Stimulated activated CD4-positive, alpha-beta T cell treated with anti-CD3 and anti-CD28 coated beads, TNF-alpha, amount 100 ng/mL, for 1 hour (primary cell): ENCODE results near the gene CBX7.
"Not testable (repeated sequence)": the region's sequence is repeated elsewhere in the genome, so short reads cannot be mapped to it uniquely, and the experiment has no call there.

ENCODE experiments used
- DNase-seq, 3 donors: peaks; one replicate each; pipeline ENCODE4 v3.0.0-alpha.2; 2020; ENCODE audit warnings: low read depth in 3 of 3, low spot score in 1 of 3

Gene CBX7

GRCh38 chr22:39174498-39175352 lies 22.2 kb upstream of the CBX7 start:
- peak in 2 of 3 donors; percentile 30 to 54 for DNase-seq

GRCh38 chr22:39173787-39174497 lies 21.5 kb upstream of the CBX7 start:
- no peak for DNase-seq

- no peak for DNase-seq
These were observed 20.7 kb upstream of the CBX7 start for GRCh38 chr22:39173050-39173706.

- not testable (repeated sequence) for DNase-seq
These were observed 20.0 kb upstream of the CBX7 start for GRCh38 chr22:39172265-39173049.

- no peak for DNase-seq
These were observed 19.3 kb upstream of the CBX7 start for GRCh38 chr22:39171623-39172264.

GRCh38 chr22:39170825-39171622 lies 18.5 kb upstream of the CBX7 start:
- peak; percentile 51 to 84 (median 69) for DNase-seq

GRCh38 chr22:39169797-39170466 lies 17.5 kb upstream of the CBX7 start:
- no peak for DNase-seq

- DNase-seq: no peak
These were observed 14.1 kb upstream of the CBX7 start for GRCh38 chr22:39166547-39166946.

GRCh38 chr22:39156093-39156492 lies 3.6 kb upstream of the CBX7 start:
- DNase-seq: not testable (repeated sequence)

GRCh38 chr22:39155421-39155820 lies 2.9 kb upstream of the CBX7 start:
- no peak for DNase-seq

- DNase-seq: no peak
These were observed 789 bp upstream of the CBX7 start for GRCh38 chr22:39153220-39153717.

GRCh38 chr22:39152024-39152510 lies 413 bp downstream of the CBX7 start:
- no peak for DNase-seq

GRCh38 chr22:39151329-39151975 lies 1.0 kb downstream of the CBX7 start:
- DNase-seq: no peak

GRCh38 chr22:39150848-39151215 lies 1.6 kb downstream of the CBX7 start:
- no peak for DNase-seq

GRCh38 chr22:39149915-39150847 lies 2.3 kb downstream of the CBX7 start:
- DNase-seq: no peak

GRCh38 chr22:39148727-39149535 lies 3.5 kb downstream of the CBX7 start:
- DNase-seq: peak; percentile 35 to 58 (median 49)
